AG10803 (cell line): Measurements from ENCODE around the gene STATH.

Experiments
- DNase-seq: peaks from one replicate; pipeline ENCODE4 v3.0.0; 2010; ENCODE audit warnings: low read depth
- H3K4me3 ChIP-seq: 2 replicates; pipeline ENCODE4 v1.5.1; 2011; ENCODE audit warnings: mild to moderate bottlenecking, low read length, control low read depth
- TF ChIP-seq, protein P1 (sequence below): conservative IDR thresholded peaks from 2 replicates; pipeline ENCODE4 v1.5.1; 2011; ENCODE audit warnings: mild to moderate bottlenecking, low read length, control low read depth, inconsistent platforms

The STATH gene, protein sequence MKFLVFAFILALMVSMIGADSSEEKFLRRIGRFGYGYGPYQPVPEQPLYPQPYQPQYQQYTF

DNA sequence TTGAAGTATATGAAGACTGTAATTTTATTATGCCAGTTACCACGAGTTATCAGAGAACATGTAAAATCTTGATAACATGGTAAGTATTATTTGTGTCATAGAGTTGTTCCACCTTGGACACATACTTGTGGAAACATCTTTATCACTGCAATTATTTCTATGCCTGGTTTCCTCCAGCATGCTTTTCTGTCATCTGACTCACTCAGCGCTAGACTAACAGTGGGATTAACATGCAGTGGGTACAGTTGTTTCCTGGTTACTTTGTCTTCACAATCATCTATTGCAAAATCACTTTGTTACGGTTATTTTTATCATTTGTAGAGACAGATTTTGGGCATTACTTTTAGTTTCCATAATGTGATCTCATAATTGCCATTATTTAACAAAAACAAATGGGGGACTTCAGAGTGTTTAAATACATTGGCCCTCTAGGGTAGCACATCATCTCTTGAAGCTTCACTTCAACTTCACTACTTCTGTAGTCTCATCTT is at the start of gene STATH:
Gene STATH (plus strand): TSS at position 441 of the 491 bp plus-strand sequence. CDS start 2,472 bp downstream, outside the sequence.
- no peak within 1 kb of the TSS for H3K4me3 ChIP-seq
- TF ChIP-seq, protein P1, sequence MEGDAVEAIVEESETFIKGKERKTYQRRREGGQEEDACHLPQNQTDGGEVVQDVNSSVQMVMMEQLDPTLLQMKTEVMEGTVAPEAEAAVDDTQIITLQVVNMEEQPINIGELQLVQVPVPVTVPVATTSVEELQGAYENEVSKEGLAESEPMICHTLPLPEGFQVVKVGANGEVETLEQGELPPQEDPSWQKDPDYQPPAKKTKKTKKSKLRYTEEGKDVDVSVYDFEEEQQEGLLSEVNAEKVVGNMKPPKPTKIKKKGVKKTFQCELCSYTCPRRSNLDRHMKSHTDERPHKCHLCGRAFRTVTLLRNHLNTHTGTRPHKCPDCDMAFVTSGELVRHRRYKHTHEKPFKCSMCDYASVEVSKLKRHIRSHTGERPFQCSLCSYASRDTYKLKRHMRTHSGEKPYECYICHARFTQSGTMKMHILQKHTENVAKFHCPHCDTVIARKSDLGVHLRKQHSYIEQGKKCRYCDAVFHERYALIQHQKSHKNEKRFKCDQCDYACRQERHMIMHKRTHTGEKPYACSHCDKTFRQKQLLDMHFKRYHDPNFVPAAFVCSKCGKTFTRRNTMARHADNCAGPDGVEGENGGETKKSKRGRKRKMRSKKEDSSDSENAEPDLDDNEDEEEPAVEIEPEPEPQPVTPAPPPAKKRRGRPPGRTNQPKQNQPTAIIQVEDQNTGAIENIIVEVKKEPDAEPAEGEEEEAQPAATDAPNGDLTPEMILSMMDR: no peak
- no peak for DNase-seq

DNA sequence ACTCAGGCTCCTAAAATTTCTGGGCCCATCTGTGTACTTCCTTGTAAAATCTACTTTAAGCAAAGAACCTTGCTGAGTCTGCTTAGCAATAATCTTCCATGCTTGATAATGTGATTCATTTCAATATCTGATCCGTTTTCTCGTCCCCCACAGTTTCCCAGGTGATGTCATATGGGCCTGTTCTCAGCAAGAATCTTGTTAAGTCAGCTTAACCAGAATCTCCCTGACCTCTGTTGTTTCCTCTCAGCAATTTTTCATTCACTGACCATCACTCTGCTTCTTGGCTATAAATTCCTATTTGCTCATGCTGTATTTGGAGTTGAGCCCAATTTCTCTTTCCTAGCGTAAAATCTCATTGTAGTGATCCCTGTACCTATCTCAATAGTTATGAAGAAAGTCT is 44.2 kb upstream of the STATH start:
- DNase-seq: no peak
- TF ChIP-seq, protein P1: no peak
- no peak overlapping the region for H3K4me3 ChIP-seq

DNA sequence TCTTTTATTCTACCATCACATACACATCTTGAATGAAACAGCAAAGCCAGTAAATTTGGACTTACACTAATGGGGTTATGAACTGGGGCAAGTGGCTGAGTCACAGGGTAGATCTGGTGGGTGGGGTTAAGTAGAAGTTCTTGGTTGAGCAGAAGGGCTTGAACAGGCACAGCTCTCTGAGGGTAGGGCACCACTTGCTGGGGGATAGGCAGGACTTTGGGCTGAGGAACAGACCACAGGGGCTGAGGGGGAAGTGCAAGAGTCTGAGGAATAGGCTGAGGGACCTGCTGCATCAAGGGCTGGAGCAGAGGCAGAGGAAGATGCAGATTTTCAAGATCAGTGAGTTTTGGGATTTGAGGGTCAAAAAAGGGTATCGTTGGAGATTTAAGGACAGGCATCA is 38.6 kb upstream of the STATH start:
- TF ChIP-seq, protein P1: no peak
- no peak for DNase-seq

DNA sequence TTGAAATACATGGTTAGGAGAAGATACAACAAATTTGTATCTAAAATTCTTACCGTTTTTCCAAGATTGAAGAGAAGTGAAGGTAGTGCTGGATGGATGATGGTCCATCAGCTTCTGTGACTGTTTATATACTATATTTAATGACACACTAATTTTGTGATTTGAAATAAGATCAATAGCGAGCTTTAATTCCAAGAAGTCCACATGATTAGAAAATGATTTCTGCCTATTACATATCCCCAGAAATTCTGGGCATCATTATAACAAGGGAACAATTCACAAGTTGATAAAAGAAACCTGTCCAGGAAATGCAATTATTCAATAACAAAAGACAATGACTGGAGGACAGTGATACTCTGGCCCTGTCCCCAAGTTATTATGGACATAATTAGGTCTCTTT is 30.1 kb upstream of the STATH start, which contains the start of gene CSN2:
Gene CSN2 (minus strand): TSS at position 101 of the 400 bp plus-strand sequence. CDS start 4,733 bp downstream, outside the sequence.
- no peak for DNase-seq
- H3K4me3 ChIP-seq: no peak within 1 kb of the TSS
- TF ChIP-seq, protein P1: no peak

More for the DNA sequence above, 38.6 kb upstream of the STATH start:
- H3K4me3 ChIP-seq: no peak overlapping the region

DNA sequence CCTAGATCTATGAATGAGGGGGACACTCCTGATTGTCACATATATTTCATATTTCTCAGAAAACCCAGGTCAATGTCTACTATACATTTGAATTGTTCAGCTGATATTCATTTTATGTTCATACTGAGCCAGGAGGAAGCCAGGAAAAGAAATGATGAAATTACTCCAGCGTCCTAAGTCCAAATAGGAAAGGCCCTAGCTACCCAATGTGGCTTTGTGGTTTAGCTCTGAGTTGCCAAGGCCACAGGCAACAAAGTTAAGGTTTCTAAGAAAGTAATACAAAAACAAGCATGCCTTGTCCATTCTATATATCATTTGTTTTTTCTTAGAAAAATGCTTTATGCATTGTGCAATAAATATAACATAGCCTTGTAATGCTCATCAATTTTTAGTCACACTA is 25.7 kb upstream of the STATH start:
- no peak for DNase-seq
- H3K4me3 ChIP-seq: no peak overlapping the region
- TF ChIP-seq, protein P1: no peak

DNA sequence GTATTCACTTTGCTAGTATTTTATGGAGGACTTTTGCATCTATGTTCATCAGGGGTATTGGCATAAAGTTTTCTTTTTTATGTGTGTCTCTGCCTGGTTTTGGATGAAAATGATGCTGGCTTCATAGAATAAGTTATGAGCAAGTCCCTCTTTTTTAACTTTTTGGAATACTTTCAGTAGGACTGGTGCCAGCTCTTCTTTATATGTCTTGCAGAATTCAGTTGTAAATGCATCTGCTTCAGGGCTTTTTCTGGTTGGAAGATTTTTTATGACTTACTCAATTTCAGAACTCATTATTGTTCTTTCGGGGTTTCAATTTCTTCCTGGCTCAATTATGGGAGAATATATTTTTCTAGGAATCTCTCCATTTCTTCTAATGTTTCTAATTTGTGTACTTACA is 21.1 kb upstream of the STATH start:
- H3K4me3 ChIP-seq: no peak overlapping the region
- TF ChIP-seq, protein P1: no peak
- no peak for DNase-seq

DNA sequence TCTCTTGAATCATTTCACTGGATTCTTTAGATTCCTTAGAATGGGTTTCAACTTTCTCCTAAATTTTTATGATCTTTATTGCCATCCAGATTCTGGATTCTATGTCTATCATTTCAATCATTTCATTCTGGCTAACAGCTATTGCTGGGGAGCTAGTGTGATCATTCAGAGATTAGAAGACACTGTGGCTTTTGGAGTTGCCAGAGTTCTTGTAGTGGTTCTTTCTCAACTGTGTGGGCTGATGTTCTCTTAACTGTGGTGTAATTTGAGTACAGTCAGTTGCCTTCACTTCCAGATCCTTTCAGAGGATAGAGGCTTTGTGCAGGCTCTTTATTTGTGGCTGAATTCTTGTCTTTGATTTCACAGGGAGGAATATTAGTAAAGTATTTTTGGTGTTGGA is 18.2 kb upstream of the STATH start:
- no peak overlapping the region for H3K4me3 ChIP-seq
- TF ChIP-seq, protein P1: no peak
- no peak for DNase-seq
